ENCODE data around the gene PRR3.
"Not testable (repeated sequence)": the region's sequence is repeated elsewhere in the genome, so short reads cannot be mapped to it uniquely, and the experiment has no call there.

GRCh38 chr6:30521082-30521481 is 36.0 kb upstream of the PRR3 start:
- not testable (repeated sequence) for TF ChIP-seq CTCF (IDR thresholded peaks at IDR 0.05); POLR2AphosphoS5 (IDR thresholded peaks at IDR 0.05; ENCODE audit: low read depth, low read length); TCF7L2 (IDR thresholded peaks at IDR 0.05; ENCODE audit: low read depth, low read length)

Data from Panc1 (cell line).